HG02623 (cell line): Measurements from ENCODE around the gene GTF2B.
"Not testable (repeated sequence)": the region's sequence is repeated elsewhere in the genome, so short reads cannot be mapped to it uniquely, and the experiment has no call there.

ENCODE experiments used
- ATAC-seq: cut with Tn5 transposase; IDR thresholded peaks from one replicate; pipeline ENCODE4 v1.9.1; 2021; ENCODE audit warnings: moderate library complexity; ENCODE audit not compliant: unreplicated experiment

GTF2B gene

DNA sequence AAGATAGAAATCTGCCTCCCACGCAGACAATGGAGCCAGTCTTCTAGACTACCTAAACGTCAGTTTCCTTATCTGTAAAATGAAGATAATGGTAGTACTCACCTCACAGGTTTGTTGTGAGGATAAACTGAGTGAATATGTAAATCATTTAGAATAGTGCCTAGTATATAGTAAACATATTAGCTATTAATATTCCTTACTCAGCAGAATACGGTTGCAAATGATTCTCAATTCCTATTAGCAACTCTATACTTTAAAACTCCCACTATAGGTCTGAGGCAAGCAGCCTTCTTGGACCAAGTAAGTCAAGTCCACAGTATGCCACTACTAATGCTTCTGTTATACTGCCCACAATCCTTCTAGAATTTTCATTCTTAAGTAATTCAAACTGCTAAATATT is 5.4 kb downstream of the GTF2B start:
- ATAC-seq = no peak

DNA sequence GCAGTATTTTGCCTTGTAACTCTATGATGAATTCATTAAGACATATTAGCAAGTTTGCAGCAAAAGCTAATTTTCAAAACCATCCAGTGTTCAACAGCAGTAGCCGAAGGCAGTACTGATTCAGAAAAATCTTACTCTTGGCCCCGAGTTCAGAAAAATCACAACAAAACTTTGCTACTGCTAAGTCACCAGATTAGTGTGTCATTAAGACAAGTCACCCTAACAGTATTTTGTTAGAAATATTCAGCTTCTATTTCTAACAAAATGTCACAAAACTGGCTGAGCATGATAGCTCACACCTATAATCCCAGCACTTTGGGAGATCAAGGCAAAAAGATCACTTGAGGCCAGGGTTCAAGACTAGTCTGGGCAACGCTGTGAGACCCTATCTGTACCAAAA is 8.2 kb downstream of the GTF2B start:
- no peak for ATAC-seq

- not testable (repeated sequence) for ATAC-seq
These were observed 10.7 kb downstream of the GTF2B start for GRCh38 chr1:88880717-88881116.

GRCh38 chr1:88878731-88879130 is 12.6 kb downstream of the GTF2B start:
- ATAC-seq = no peak

DNA sequence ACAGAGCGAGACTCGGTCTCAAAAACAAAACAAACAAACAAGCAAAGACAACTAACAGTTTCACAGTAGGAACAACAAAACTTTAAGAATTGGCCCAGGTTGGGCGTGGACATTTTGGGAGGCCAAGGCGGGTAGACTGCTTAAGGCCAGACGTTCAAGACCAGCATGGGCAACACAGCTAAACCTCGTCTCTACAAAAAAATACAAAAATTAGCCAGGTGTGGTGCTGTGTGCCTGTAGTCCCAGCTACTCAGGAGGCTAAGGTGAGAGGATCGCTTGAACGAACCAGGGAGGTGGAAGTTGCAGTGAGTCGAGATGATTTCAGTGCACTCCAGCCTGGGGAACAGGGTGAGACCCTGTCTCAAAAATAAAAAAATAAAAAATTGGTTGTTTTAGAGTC is 13.5 kb downstream of the GTF2B start:
- ATAC-seq = no peak

DNA sequence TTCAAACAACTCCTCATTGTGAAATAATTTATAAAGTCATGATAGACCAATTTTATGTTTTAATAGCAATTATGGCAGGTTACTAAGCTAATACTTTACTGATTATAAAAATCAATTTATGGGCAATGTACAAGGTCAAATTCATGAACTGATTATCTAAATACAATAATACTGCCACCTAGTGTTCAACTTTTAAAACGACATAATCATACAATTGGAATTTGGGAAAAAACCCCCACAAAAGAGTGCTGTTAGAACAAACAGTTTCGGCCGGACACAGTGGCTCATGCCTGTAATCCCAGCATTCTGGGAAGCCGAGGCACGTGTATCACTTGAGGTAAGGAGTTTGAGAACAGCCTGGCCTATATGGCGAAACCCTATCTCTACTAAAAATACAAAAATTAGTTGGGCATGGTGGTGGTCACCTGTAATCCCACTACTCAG is 14.0 kb downstream of the GTF2B start:
- no peak for ATAC-seq

DNA sequence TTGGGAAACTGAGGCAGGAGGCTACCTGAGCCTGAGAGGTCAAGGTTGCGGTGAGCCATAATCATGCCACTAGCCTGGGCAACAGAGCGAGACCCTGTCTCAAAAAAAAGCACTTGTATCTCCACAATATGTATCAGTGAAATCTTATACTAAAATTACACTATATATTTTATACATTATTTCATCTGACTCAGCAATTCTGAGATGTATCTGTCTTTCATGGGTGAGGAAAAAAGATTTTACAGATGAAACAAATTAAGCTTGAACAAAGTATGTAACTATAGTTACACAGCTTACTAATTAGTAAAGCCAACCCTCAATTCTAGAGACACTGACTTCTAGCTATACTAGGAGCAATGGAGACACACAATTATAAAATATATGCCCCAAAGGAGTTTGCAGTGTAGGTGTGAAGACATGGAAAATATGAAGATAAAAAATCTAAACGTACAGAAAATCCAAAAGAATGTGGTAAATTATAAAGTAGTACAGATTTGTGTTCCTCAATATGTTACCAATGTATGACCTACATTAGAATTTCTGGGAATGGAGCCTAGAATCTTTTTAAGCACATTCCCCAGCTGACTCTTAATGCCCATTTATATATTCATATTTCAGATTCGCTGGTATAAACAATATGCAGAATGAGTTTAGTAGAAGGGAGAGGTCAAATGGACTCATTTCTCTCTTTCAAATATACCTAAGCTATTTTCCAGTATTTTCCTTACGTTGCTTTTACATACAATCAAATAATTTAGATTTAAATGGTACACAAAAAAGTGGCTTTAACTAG is 14.6 kb downstream of the GTF2B start:
- ATAC-seq = no peak

- ATAC-seq = no peak
These were observed 15.8 kb downstream of the GTF2B start for GRCh38 chr1:88875595-88875994.

DNA sequence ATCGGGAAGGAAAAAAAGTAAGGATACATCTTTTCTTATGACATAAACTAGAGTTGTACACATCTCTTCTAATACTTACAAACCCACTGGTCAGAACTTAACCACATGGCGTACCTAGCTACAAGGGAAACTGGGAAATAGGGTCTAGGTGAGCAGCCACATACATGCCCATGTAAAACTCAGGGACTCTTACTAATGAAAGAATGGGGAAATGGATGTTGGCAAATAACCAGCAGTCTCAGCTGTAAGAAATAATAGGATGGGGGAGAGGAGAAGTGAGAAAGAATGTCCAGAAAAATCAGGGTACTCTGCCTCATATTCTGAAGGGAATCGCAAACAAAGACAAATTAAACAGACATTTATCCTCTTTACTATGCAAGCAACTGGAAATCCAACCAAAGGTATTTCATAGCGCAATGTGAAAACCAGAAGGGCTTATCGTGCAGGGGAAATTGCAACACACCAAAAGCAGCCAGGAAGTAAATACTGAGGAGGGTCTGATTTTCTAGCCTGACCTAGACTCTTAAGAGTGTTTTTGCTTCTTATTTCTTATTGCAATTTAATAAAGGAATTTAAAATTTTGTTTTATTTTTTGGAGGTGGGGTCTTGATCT is 17.5 kb downstream of the GTF2B start:
- no peak for ATAC-seq

- not testable (repeated sequence) for ATAC-seq
These were observed 21.7 kb downstream of the GTF2B start for GRCh38 chr1:88869644-88870043.

- ATAC-seq = no peak
These were observed 23.4 kb downstream of the GTF2B start for GRCh38 chr1:88867743-88868521.

- ATAC-seq = no peak
These were observed 39.9 kb downstream of the GTF2B start for GRCh38 chr1:88851303-88852063.

DNA sequence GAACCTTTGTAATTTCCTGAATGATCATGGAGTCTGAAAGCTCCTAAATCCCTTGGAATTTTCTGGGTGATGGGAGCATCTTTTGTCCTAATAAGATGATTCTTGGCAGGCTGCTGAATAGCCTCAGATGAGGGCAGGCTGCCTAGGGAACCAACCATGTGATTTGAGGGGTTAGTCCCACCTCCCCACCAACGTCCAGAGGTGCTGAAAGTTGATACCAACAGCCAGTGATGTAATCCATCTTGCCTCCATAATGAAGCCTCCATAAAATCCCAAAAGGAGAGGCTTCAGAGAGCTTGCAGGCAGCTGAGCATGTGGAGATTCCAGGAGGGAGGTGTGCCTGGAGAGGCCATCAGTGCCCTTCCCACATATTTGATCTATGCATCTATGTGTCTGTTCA is 43.7 kb downstream of the GTF2B start:
- ATAC-seq = no peak

DNA sequence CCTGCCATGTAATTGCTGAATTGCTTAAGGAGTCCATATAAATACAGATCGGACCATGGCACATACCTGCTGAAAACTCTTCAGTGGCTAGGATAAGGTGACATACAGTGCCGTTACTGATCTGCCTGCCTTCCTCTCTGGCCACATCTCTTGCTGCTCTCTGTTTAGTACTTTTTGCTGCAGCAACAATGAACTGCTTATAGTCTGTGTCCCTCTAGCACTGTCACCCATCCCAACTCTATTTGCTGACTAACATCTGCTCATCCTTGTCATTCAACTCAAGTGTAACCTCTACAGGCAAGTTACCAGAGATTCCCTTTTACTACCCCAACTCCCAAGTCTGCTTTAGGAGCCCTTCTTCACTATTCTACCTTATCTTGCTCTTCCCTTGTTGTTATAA is 65.6 kb downstream of the GTF2B start:
- ATAC-seq = no peak

DNA sequence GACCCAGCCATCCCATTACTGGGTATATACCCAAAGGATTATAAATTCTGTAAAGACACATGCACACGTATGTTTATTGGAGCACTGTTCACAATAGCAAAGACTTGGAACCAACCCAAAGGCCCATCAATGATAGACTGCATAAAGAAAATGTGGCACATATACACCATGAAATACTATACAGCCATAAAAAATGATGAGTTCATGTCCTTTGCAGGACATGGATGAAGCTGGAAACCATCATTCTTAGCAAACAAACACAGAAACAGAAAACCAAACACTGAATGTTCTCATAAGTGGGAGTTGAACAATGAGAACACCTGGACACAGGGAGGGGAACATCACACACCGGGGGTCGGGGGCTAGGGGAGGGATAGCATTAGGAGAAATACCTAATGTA is 71.7 kb downstream of the GTF2B start:
- not testable (repeated sequence) for ATAC-seq

DNA sequence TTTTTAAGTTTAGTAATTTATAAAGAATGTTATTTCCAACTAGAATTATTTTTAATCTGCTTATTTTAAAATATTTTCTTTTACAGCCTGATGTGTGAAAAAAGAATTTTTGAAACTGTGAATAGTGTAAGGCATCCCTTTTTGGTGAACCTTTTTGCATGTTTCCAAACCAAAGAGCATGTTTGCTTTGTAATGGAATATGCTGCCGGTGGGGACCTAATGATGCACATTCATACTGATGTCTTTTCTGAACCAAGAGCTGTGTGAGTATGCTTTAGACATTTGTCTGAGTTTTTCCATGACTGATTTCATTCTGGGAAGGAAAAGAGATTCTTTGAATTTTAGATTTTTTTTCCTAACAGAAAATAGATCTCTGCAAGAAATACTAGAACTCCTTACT is 77.9 kb downstream of the GTF2B start:
- no peak for ATAC-seq

DNA sequence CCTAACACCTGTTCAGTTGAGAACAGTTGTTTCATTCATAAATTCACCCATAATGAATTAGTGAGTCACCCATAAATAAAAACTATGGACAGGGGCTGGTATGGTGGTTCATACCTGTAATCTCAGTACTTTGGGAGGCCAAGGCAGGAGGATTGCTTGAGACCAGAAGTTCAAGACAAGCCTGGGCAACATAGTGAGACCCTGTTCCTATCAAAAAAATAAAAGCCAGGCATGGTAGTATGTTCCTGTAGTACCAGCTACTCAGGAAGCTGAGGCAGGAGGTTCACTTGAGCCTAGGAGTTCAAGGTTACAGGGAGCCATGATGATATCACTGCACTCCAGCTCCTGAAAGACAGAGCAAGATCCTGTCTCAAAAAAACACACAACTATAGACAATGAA is 79.0 kb downstream of the GTF2B start:
- no peak for ATAC-seq

GRCh38 chr1:88803444-88803843 is 87.9 kb downstream of the GTF2B start:
- ATAC-seq = no peak

DNA sequence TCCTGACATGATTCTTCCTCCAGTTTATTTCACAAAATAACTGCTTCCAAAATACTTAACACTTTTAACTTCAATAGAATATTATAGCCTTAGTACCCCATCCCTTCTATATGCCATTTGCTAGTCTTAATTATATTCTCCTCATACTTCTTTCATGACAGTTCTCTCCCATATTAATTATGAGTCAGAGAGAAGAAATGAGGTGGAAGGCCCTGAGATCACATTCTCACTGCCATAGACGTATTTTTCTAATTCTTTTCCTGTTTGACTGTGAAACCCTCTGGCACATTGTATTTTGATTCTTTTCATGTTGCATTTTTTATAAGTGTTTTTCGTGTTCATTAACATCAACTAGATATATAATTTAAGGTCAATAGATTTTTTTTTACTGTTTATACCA is 88.4 kb downstream of the GTF2B start:
- no peak for ATAC-seq
